GM18907 (cell line): ENCODE data around the gene KCNC2.
"Not testable (repeated sequence)": the region's sequence is repeated elsewhere in the genome, so short reads cannot be mapped to it uniquely, and the experiment has no call there.

Experiments
- ATAC-seq: cut with Tn5 transposase; IDR thresholded peaks from one replicate; pipeline ENCODE4 v1.9.1; 2021; ENCODE audit warnings: mild to moderate bottlenecking, moderate library complexity; ENCODE audit not compliant: unreplicated experiment

Gene KCNC2

DNA sequence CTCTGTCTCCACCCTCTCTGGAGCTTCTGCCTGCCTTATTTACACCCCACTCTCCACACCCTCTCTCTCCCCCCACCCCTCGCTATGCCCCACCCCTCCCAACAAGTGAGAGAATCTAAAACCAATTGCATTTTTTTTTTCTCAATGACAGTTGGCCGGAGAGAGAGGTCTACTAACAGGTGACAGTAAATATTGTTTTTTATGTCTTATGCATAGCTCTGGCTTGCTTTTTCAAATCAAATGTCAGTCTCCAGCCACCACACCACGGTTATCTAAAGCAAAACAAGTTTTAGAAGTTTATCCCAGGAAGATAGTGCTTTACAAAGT, at the start of gene KCNC2:
TSS of gene KCNC2 (minus strand) at position 28 of the 327 bp plus-strand sequence.
- no peak for ATAC-seq

DNA sequence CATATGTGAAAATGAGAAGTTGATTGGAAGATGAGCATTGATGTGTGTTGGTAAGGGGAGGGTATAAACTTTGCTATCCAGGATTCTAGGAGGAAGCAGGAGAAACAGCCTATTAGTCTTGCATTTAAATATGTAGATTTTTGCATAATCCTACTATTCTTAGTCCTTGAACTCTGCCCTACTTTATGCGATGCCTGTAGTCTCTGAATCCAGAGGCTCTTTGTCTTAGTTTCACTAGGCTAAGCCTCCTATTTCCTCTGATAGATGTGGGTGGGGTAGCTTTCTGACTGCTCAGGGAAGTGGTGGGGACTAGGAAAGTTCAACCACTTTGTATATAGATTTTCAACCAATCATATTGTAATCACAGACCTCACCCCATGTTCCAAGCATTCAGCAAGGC, 49.5 kb upstream of the KCNC2 start:
- ATAC-seq = no peak

DNA sequence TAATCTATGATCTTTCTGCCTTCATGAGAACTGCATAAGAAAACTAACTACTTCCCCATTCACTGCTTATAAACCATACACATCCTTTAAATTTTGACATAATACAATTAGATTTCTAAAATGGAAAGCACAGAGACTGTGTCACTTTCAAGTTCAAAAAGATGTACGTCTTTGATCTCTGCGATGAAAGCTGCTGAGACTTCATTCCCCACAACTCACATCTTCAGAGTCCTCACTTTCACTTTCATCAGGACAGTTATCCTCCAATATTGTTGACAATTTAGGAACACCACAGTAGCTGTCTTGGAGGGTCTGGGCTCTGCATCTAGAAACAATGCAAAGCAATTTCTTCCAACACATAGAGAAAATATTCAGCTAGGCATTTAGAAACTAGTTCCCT, 47.9 kb upstream of the KCNC2 start:
- no peak for ATAC-seq

DNA sequence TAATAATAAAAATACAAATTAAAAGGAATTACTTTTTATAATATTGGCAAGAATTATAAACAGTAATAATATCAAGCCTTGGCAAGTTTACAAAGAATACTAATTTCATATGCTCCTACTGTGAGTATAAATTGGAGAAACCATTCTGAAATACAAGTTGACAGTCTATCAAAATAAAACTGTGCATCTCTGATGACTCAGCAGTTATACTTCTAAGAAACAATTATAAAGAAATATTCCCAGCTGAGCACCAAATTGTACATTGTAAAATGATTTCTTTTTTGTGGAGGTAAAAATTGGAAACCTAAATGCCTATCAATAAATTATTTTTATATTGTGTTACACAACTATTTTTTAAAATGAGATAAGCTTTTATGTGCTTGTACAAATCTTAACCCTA, 35.5 kb upstream of the KCNC2 start:
- ATAC-seq = no peak

DNA sequence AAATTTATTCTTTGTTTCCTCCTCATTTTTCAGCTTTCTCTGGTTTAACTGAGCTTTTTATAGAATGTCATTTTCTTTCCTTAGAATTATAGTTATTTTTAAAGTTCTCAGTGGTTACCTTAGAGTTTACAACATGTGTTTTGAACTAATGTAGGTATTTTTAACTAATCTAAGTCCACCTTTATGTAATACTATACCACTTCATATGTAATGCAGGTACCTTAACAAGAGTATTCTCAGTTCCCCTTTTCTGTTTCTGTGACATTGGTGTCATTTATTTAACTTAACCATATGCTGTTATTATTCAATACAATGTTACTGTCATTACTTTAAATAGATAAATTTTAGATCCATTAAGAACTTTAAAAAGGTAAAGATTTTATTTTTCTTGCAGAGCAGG, 30.3 kb upstream of the KCNC2 start:
- peak; percentile 90 for ATAC-seq

DNA sequence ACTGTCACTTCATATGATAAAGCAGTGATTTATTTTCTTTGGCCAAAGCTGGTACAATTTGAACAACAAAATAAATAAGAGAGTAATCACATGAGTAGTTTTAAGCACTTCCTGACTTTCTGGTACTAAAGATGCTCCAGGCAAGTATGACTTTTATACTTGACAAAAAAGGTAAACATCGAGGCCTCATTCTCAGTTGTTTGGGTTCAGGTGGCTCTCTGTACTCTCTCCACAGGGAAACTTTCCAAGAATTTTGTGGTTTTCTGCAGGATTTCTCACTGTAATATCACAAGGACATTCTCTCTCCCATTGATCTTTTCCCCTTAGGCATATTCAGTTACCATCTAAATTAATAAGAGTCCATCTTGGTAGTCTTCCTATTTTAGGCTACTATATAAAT, 26.6 kb upstream of the KCNC2 start:
- no peak for ATAC-seq

DNA sequence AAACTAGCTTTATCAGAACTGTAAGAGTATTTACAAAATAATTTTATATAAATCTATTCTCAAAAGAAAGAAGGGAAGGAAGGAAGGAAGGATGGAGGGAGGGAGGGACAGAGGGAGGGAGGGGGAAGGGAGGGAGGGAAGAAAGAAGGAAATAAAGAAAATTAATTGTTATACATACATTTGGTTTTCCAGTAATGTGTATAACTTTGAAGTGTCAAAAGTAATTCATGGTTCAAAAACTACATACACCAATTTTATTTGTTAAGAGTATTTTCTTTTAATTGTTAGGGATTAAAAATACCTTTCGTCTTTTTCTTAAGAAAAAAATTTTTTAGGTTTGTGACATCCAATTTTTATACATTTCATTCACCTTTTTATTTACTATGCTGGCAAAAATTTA, 17.5 kb upstream of the KCNC2 start:
- no peak for ATAC-seq

DNA sequence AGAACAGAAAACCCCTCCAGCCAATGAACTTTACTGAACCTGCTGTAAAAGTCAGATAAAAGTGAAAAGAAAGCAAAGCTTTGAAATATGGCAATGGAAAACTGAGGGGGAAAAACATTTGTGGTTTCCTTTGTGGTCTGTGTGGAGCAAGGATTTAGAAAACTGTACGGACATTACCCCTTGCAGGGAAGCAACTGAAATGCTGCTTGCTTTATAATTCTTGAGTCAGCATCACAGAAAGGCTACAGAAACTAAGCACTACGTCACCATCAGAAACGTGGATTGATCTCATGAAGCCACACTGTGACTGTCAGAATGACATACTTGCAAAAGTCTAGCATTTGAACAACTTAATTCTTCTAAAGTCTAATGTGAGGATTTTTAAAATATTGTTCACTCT, 2.4 kb upstream of the KCNC2 start:
- no peak for ATAC-seq

DNA sequence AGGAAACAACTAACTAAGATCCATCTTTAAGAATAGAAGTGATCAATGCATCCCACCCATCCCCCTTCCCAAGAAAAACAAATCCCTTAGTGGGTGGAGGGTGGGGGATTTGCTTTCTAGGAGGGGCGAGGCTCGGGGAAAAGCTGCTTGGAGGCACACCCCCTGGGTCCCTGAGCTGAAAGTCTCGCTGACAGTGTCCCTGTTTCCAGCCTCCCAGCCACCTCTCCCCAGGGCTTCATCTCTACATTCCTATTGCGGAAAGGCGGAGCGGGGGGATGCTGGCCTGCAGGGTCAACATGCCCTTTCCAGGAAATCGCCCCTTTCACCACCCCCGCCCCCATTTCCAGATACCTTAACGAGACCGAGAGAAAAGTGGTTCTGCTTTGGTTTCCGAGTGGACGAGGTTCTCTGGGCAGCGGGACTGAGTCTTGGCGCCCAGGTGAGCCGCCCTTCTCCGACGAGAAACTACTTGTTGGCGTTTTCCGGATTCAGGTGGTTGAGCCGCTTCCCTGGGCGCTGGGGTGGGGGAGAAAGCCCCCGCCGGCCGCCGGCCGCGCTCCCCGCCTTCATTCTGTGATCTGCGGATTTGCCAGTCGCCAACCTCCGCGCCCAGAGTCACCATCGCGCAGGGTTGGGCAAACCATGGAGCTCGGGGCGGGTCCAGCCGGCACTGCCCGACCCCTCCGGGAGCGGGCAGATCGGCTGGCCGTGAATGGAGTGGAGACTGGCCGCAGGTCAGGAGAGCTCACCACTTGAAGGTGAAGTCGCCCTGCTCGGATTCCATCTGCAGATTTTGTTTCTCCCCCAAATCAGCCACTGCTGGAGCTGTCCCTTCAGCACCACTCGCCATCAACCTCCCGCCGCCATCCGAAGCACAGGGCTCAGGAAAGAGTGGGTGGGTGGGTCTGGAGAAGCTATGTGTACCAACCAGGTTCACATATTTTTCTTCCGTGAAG, 505 bp downstream of the KCNC2 start:
- ATAC-seq = no peak

DNA sequence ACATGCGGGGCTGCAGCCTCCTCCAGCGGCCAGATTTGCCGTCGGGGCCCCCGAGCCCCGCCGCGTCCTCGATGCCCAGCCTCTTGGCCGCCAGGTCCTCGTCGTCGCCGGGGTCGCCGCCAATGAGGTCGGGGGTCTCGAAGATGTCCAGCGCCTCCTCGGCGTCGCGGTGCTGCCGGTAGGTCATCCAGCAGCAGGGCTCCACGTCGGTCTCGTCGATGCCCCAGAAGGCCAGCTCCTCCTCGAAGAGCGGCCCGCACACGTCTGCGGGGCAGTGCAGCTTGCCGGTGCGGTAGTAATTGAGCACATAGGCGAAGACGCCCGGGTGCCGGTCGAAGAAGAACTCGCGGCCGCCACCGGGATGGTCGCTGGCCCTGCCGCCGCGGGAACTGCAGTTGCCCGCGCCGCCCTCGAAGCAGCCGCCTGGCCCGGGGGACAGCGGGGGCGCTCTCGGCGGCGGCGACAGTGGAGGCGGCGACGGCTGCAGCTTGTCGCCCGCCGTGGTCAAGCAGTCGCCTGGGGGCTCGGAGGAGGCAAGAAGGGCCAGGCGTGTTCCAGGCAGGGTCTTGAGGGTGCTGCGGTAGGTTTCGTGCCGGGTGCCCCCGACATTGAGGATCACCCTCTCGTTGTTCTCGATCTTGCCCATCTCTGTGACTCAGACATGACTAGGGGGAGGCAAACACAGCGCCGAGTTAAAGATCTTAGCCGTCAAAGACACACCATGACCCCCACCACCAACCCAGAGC, 2.1 kb downstream of the KCNC2 start:
- no peak for ATAC-seq

DNA sequence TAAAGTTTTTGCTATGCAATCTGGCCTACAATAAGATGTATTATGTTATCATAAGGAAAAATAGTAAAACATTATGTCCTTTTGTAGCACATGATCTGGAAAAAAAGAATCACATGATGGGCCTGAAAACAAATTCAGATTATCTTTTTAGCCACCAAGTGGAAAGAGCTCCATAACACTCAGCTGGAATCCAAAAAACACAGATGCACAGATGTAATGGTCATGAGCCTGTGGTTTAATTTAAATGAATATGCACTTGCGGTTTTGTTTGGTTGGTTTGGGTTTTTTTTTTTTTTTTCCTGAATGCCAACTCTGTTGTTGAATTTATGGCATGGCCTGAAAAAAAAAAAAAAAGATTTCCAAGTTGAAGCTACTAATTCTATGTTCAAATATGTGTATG, 4.1 kb downstream of the KCNC2 start:
- no peak for ATAC-seq

DNA sequence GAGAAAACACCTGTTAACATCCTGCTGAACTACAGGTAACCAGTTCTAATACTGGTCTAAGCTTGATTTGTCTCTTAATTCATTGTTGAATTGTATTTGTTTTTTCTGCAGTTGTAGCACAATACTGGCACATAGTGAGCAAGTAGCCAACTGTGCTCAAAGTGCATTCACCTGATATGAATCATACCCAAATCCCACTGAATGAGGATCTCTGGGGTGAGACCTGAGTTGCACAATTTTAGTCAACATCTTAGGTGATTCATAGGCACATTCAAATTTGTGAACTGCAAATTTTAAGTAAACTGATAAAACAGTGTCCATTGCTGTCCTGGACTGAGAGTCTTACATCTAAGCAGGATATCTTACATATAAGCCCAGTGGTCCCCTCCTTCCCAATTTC, 12.8 kb downstream of the KCNC2 start:
- ATAC-seq = no peak

DNA sequence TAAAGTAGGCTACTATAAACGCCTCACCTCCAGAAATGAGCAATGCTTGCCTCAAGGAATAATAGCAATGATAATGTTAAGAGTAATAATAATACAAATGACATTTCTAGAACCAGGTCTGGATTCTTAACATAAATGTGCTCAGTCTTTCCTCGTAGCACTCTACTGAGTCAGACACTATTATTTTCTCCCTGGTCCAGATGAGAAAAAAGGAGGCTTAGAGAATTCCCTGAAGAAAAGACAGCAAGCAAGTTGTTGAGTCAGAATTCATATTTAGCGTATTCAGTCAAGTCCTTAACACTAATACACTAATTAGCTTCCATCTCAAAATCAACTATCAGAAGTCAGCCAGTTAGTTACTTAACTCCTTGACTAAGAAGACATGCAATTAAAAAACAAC, 13.2 kb downstream of the KCNC2 start:
- ATAC-seq = no peak

DNA sequence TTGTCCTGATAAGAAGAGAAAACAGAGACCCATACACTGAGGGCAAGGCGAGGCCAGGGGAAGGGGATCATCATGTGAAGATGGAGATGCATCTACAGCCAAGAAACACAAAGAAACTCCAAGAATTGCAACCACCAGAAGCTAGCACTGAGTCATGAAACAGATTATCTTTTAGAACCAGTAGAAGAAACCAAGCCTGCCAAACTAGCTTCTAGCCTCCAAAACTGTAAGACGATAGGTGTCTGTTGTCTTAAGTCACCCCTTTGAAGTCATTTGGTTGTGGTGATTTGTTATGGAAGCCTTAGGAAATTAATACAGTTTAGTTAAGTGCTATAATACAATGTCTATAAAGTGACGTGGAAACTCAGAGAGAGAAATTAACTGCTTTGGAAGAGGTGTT, 15.4 kb downstream of the KCNC2 start:
- no peak for ATAC-seq

DNA sequence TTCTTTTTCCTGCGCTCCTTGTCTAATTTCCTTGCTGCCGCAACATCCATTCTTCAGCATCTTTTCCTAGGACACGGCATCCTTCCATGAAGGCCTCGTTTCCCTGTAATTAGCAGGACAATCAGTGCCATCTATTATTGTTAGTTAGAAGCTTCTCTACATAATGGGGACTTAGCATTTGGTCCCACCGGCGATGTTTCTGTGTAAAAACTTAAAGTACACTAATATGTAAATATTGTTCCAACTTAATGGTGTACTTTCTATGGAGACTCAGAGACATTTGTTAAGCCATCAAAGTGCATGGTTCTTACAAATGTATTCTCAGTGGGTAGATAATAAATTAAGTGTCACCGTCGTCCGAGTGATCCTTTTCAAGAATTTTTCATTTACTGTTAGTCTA, 17.4 kb downstream of the KCNC2 start:
- no peak for ATAC-seq

DNA sequence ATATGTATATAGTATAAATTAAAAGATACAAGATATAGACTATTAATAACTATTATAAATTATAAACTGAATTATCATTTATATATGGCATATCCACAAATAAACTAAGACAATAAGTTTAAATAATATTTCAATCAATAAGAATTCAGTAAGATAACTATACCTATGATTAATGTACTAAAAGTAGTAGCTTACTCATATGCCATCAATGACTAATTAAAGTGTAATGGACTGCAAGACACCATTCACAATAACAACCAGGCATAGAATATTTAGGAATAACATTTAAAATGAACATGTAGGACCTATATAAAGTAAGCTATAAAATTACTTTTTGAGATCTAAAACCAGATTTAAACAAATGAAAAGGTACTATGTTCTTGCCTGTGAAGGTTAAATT, 18.8 kb downstream of the KCNC2 start:
- ATAC-seq = no peak

DNA sequence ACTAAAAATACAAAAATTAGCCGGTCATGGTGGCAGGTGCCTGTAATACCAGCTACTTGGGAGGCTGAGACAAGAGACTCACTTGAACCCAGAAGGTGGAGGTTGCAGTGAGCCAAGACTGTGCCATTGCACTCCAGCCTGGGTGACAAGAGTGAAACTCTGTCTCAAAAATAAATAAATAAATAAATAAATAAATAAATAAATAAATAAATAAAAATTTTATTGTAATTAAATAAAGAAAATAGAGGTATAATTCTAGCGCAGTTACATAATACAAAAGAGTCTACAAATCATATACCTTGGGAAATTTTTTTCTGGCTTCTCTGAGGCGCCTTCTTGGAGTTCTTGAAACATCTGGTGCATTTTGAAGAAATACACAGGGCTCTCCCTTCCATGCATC, 23.8 kb downstream of the KCNC2 start:
- not testable (repeated sequence) for ATAC-seq

DNA sequence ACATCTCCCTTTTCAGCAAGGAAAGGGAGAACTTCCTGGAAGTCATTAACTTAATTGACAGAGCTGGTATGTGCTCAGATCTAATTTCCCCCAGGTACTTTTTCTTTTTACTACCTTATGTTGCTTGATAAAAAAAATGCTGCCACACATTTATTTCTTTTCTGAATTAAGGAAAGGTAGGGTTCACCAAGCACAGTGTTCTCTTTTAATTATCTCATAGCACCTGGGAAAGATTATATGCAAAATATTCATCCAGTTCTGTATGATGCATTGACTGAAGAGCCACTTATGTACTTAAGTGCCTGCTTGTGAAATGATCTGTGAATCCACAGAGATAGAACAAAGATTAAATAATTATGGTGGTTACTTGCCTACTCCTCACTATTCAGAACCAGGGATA, 25.1 kb downstream of the KCNC2 start:
- no peak for ATAC-seq

DNA sequence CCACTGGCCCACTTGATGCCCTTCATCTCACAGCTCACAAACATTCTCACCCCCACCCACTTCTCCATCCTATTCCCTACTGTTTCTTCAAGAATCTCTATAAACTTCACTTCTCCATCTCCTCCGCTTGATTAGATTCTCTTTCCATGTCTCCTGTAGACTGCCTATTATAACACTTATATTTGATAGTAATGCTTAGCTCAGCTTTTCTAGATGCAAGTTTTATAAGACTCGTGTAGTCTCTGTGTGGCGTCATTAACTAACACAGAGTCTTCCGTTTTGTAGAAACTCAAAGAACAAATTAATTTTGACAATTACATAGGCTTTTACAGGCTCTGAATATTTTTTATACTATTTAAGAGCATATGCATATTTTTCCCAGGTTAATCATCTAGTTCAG, 25.7 kb downstream of the KCNC2 start:
- no peak for ATAC-seq

DNA sequence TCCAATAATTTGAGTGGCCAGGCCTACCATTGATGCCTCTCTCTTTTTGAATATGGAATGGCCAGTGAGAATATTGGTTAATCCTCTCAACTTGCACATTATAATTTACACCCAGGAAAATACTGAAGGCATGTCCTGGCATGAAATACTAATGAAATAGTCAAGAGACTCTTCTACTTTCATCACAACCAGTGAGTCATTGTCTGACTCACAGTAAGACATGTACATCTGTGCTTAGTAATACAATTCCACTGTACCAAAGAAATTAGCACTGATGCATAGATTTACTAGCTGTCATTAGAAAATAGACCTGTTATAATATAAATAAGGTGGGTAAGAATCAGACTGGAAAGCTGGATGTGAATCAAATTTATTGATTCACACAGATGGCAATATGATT, 31.6 kb downstream of the KCNC2 start:
- ATAC-seq = no peak

DNA sequence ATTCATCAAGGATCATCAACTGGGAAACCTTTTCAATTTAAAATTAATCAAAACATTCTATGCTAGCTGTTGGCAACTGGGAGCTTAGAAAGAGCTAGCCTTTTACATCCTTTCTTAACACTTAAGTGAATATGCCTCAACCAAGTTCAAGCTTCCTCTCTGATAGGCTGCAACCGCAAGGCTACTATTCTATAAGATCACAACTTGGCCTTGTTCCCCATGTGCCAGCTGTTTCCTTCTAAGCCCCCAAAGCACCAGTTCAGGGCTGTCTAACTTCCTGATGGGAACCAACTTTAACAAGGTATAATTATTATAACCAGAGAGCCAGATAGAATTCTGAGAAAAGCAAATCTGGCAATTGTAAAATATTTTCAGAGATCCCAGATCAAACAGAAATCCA, 37.0 kb downstream of the KCNC2 start:
- no peak for ATAC-seq

DNA sequence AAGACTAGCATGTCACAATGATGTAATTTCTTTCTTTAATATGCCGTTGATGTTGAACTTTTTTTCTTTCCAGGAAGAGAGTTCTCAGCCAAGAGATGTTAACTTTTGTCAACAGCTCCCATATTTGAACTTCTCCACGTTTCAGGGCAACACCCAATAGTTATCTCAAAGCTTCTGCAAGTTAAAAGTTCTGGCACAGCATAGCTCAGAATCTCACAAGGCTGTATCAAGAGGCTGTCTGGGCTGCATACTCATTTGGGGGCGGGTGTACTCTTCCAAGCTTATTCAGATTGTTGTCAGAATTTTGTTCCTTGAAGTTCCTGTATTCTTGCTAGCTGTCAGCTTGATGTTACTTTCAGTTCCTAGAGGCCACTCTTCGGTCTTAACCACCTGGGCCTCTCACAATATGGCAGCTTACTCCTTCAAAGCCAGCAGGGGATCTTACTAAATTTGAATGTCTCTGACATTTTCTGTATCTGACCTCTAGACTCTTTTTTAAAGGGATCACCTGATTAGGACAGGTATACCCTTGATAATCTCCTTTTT, 38.9 kb downstream of the KCNC2 start:
- peak; percentile 58 for ATAC-seq
